Keratinocyte (primary cell): ENCODE data around the gene FNDC3B. TPM values are rescaled to one million over a fixed set of nuclear protein-coding genes. Genes with fewer than 3 reads are reported as not detected.

ENCODE experiments used
- DNase-seq: peaks from one replicate; pipeline ENCODE4 v3.0.0-alpha.2; 2011; ENCODE audit warnings: low read depth, missing footprints, low spot score
- FAIRE-seq: peaks from 2 replicates; lab custom pipeline; 2011; peaks lifted over from hg19 to GRCh38; lab: Jason Lieb, UNC
- H2AFZ ChIP-seq: 2 replicates; pipeline ENCODE4 v1.6.0; 2012; ENCODE audit warnings: low read length, control low read depth, inconsistent platforms; ENCODE audit not compliant: control insufficient read depth
- H3K27ac ChIP-seq: 2 replicates; pipeline ENCODE4 v1.5.1; 2011; ENCODE audit warnings: low read length; ENCODE audit not compliant: control insufficient read depth, insufficient read depth
- H3K27me3 ChIP-seq: 3 replicates; pipeline ENCODE4 v1.6.0; 2011; ENCODE audit warnings: low read length; ENCODE audit not compliant: control insufficient read depth, insufficient read depth; ENCODE audit errors: extremely low read depth
- H3K36me3 ChIP-seq, 2 experiments: 2 replicates in 1 of 2; 3 replicates in 1 of 2; pipeline ENCODE4 v1.5.1; 2011; ENCODE audit warnings: low read length in 2 of 2, mild to moderate bottlenecking in 1 of 2; ENCODE audit not compliant: control insufficient read depth in 2 of 2, insufficient read depth in 2 of 2; ENCODE audit errors: extremely low read depth in 1 of 2
- H3K4me1 ChIP-seq: 3 replicates; pipeline ENCODE4 v1.5.1; 2011; ENCODE audit warnings: low read length; ENCODE audit not compliant: control insufficient read depth, insufficient read depth; ENCODE audit errors: extremely low read depth
- H3K4me2 ChIP-seq: 3 replicates; pipeline ENCODE4 v1.6.0; 2011; ENCODE audit warnings: low read depth, low read length; ENCODE audit not compliant: control insufficient read depth, insufficient read depth; ENCODE audit errors: extremely low read depth
- H3K4me3 ChIP-seq, 3 experiments: fragments of 200-600 bp in 1 of 3; sonication (generic) in 1 of 3; 2 replicates in 2 of 3; 3 replicates in 1 of 3; pipeline ENCODE4 v1.5.1; 2011 to 2016; ENCODE audit warnings: low read length in 3 of 3, mild to moderate bottlenecking in 3 of 3, control low read depth in 2 of 3, inconsistent platforms in 1 of 3, low read depth in 1 of 3, mixed read lengths in 1 of 3, mixed run types in 1 of 3, moderate library complexity in 1 of 3; ENCODE audit not compliant: control insufficient read depth in 2 of 3, insufficient read depth in 2 of 3; ENCODE audit errors: extremely low read depth in 1 of 3
- H3K79me2 ChIP-seq: 2 replicates; pipeline ENCODE4 v1.6.0; 2012; ENCODE audit warnings: low read length; ENCODE audit not compliant: control insufficient read depth, insufficient read depth
- H3K9ac ChIP-seq: 3 replicates; pipeline ENCODE4 v1.6.0; 2011; ENCODE audit warnings: low read length; ENCODE audit not compliant: control insufficient read depth, insufficient read depth; ENCODE audit errors: extremely low read depth
- H3K9me1 ChIP-seq: 3 replicates; pipeline ENCODE4 v1.6.0; 2011; ENCODE audit warnings: low read length; ENCODE audit not compliant: control insufficient read depth, insufficient read depth; ENCODE audit errors: extremely low read depth
- H3K9me3 ChIP-seq: 2 replicates; pipeline ENCODE4 v1.5.1; 2012; ENCODE audit warnings: low read depth, low read length; ENCODE audit not compliant: control insufficient read depth
- H4K20me1 ChIP-seq: 3 replicates; pipeline ENCODE4 v1.6.0; 2011; ENCODE audit warnings: low read length; ENCODE audit not compliant: control insufficient read depth, insufficient read depth; ENCODE audit errors: extremely low read depth
- CTCF ChIP-seq, 3 experiments: IDR thresholded peaks in 1 of 3; conservative IDR thresholded peaks in 1 of 3; optimal IDR thresholded peaks in 1 of 3; 2 replicates in 2 of 3; 3 replicates in 1 of 3; pipeline versions ENCODE3 to v1.5.1; 2011; ENCODE audit warnings: low read length in 3 of 3, mild to moderate bottlenecking in 3 of 3, moderate library complexity in 2 of 3, control low read depth in 1 of 3, inconsistent platforms in 1 of 3; ENCODE audit not compliant: insufficient read depth in 2 of 3; ENCODE audit errors: extremely low read depth in 1 of 3
- EZH2 ChIP-seq: IDR thresholded peaks from one replicate; pipeline ENCODE4 v1.6.1; 2012; ENCODE audit warnings: inconsistent platforms, mild to moderate bottlenecking, low read length, moderate library complexity
- dilution Hi-C: fragments of 300-500 bp; cut with MboI; formaldehyde crosslinking; loops from one replicate; pipeline ENCODE4 v1.7.0; 2020; ENCODE audit warnings: low sequenced_read_pairs; ENCODE audit not compliant: extremely low pct_ligation_motif_present
- polyA plus RNA-seq, 5 experiments: library from polyadenylated mRNA; depleted of rRNA in 3 of 5; stranded (reverse) in 3 of 5; stranded (forward) in 1 of 5; unstranded in 1 of 5; fragments of >200 nt; gene quantifications; 1 replicate in 1 of 5; 2 replicates in 3 of 5; 3 replicates in 1 of 5; pipeline versions ENCODE4 v1.2.1 to v1.2.3, GENCODE V29; 2011 to 2012; ENCODE audit warnings: missing spikeins in 2 of 5, low read depth in 1 of 5, low replicate concordance in 1 of 5

The FNDC3B gene
- polyA plus RNA-seq, 1 donor (not counting 4 experiments of a cell fraction or from before 2014, with no cell fraction given), result 31.4 TPM

- H3K9me1 ChIP-seq, result no peaks in the 10 kb centered on the region
- H3K27ac ChIP-seq, result no peak overlapping the region
- H3K36me3 ChIP-seq, result no peaks in the 10 kb centered on the region
- H4K20me1 ChIP-seq, result no peaks in the 10 kb centered on the region
- FAIRE-seq, result no peak
- DNase-seq, result no peak
- H3K4me1 ChIP-seq, result no peaks in the 10 kb centered on the region
- no peak overlapping the region for H3K4me2 ChIP-seq
- H3K4me3 ChIP-seq, result no peak overlapping the region
- no peaks in the 10 kb centered on the region for H3K79me2 ChIP-seq
- no peak overlapping the region for H3K9ac ChIP-seq
- no peak overlapping the region for H2AFZ ChIP-seq
- H3K9me3 ChIP-seq, result no peaks in the 10 kb centered on the region
- dilution Hi-C loops, result no loop called here
- TF ChIP-seq EZH2, result no peak
- no peak for TF ChIP-seq CTCF (optimal IDR thresholded peaks at IDR 0.05 in 1 of 3, IDR thresholded peaks at IDR 0.05 in 1 of 3, conservative IDR thresholded peaks at IDR 0.05 in 1 of 3; ENCODE audit: extremely low read depth in 1 of 3, insufficient read depth in 2 of 3, low read length in 3 of 3)
- H3K27me3 ChIP-seq, result no peaks in the 10 kb centered on the region
Measured at GRCh38 chr3:172029425-172030098, 9.8 kb upstream of the FNDC3B start.

GRCh38 chr3:172030181-172030580 lies 9.2 kb upstream of the FNDC3B start:
- dilution Hi-C loops, result no loop called here
- no peaks in the 10 kb centered on the region for H3K36me3 ChIP-seq
- no peaks in the 10 kb centered on the region for H4K20me1 ChIP-seq
- H3K9me1 ChIP-seq, result no peaks in the 10 kb centered on the region
- no peak overlapping the region for H3K9ac ChIP-seq
- no peaks in the 10 kb centered on the region for H3K9me3 ChIP-seq
- no peak for TF ChIP-seq CTCF (optimal IDR thresholded peaks at IDR 0.05 in 1 of 3, IDR thresholded peaks at IDR 0.05 in 1 of 3, conservative IDR thresholded peaks at IDR 0.05 in 1 of 3; ENCODE audit: extremely low read depth in 1 of 3, insufficient read depth in 2 of 3, low read length in 3 of 3)
- no peak for TF ChIP-seq EZH2
- H3K4me3 ChIP-seq, result no peak overlapping the region
- H2AFZ ChIP-seq, result no peak overlapping the region
- H3K4me2 ChIP-seq, result no peak overlapping the region
- H3K27me3 ChIP-seq, result no peaks in the 10 kb centered on the region
- H3K27ac ChIP-seq, result no peak overlapping the region
- FAIRE-seq (no peak), DNase-seq (no peak)
- no peaks in the 10 kb centered on the region for H3K4me1 ChIP-seq
- H3K79me2 ChIP-seq, result no peaks in the 10 kb centered on the region
